T-helper 2 cell treated with Interferon-gamma antibody and Interleukin-4, amounts not matched to agents 5 μg/mL and 100 μg/mL, for 36 hours (primary cell): Measurements from ENCODE around the gene KRTAP3-1.

Experiments
- DNase-seq: peaks from one replicate; pipeline ENCODE4 v3.0.0; 2021; ENCODE audit warnings: low spot score
- H3K27ac Mint-ChIP-seq: one replicate; pipeline ENCODE4 v1.8.0; 2021; ENCODE audit warnings: mild to moderate bottlenecking, mixed read lengths
- H3K27me3 Mint-ChIP-seq: one replicate; pipeline ENCODE4 v1.8.0; 2021; ENCODE audit warnings: low read depth, mixed read lengths
- H3K36me3 Mint-ChIP-seq: one replicate; pipeline ENCODE4 v1.8.0; 2021; ENCODE audit warnings: low read depth, mixed read lengths
- H3K4me1 Mint-ChIP-seq: one replicate; pipeline ENCODE4 v1.8.0; 2021; ENCODE audit warnings: low read depth, mixed read lengths
- H3K4me3 Mint-ChIP-seq: one replicate; pipeline ENCODE4 v1.8.0; 2022; ENCODE audit warnings: mild to moderate bottlenecking, moderate library complexity, mixed read lengths
- H3K9me3 Mint-ChIP-seq: one replicate; pipeline ENCODE4 v1.8.0; 2021; ENCODE audit warnings: mixed read lengths

The KRTAP3-1 gene

GRCh38 chr17:40980596-40980995, 28.3 kb downstream of the KRTAP3-1 start:
- Mint-ChIP-seq H3K27ac (no peak overlapping the region), H3K4me3 (no peak overlapping the region), H3K9me3 (no peaks in the 10 kb centered on the region), H3K36me3 (no peaks in the 10 kb centered on the region), H3K27me3 (peaks cover 8% of the 10 kb centered on the region), H3K4me1 (no peaks in the 10 kb centered on the region)
- no peak for DNase-seq

DNA sequence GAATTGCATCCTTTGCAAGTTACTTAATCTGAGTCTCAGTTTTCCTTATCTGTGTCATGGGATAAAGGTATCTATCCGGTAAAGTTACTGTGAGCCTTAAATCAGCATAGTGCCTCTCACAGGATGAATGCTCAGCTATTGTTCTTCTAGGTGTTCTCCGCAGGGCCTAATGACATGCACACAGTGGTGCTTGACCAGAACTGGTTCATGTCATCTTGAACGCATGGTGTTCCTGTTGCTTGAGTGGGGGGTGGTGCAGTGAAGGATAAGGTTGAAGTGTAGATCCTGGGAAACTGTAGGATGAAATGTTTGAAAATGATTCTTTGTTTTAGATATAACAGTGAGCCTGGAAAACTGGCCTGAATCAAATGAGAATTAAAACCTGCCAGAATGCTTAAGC, 28.8 kb downstream of the KRTAP3-1 start:
- no peaks in the 10 kb centered on the region for H3K36me3 Mint-ChIP-seq
- no peak overlapping the region for H3K27ac Mint-ChIP-seq
- peaks cover 6% of the 10 kb centered on the region for H3K27me3 Mint-ChIP-seq
- no peak overlapping the region for H3K4me3 Mint-ChIP-seq
- H3K9me3 Mint-ChIP-seq: no peaks in the 10 kb centered on the region
- H3K4me1 Mint-ChIP-seq: no peaks in the 10 kb centered on the region
- no peak for DNase-seq

GRCh38 chr17:40978575-40979151, 30.3 kb downstream of the KRTAP3-1 start:
- no peak overlapping the region for H3K27ac Mint-ChIP-seq
- no peaks in the 10 kb centered on the region for H3K4me1 Mint-ChIP-seq
- no peak overlapping the region for H3K4me3 Mint-ChIP-seq
- peaks cover 3% of the 10 kb centered on the region for H3K27me3 Mint-ChIP-seq
- H3K9me3 Mint-ChIP-seq: no peaks in the 10 kb centered on the region
- no peaks in the 10 kb centered on the region for H3K36me3 Mint-ChIP-seq
- DNase-seq: no peak

GRCh38 chr17:40975516-40975915, 33.4 kb downstream of the KRTAP3-1 start:
- Mint-ChIP-seq H3K36me3 (no peaks in the 10 kb centered on the region), H3K27ac (no peak overlapping the region), H3K4me3 (no peak overlapping the region), H3K4me1 (no peaks in the 10 kb centered on the region), H3K9me3 (no peaks in the 10 kb centered on the region), H3K27me3 (peaks cover 10% of the 10 kb centered on the region)
- no peak for DNase-seq

- Mint-ChIP-seq H3K27ac (no peak overlapping the region), H3K36me3 (no peaks in the 10 kb centered on the region), H3K4me1 (no peaks in the 10 kb centered on the region), H3K9me3 (no peaks in the 10 kb centered on the region), H3K4me3 (no peak overlapping the region), H3K27me3 (peaks cover 10% of the 10 kb centered on the region)
- DNase-seq: no peak
Measured at GRCh38 chr17:40974366-40974765, 34.6 kb downstream of the KRTAP3-1 start.

GRCh38 chr17:40967582-40967981, 41.3 kb downstream of the KRTAP3-1 start:
- Mint-ChIP-seq H3K27ac (no peak overlapping the region), H3K9me3 (no peaks in the 10 kb centered on the region), H3K4me3 (no peak overlapping the region), H3K36me3 (no peaks in the 10 kb centered on the region), H3K4me1 (no peaks in the 10 kb centered on the region), H3K27me3 (peaks cover 7% of the 10 kb centered on the region)
- DNase-seq: no peak

DNA sequence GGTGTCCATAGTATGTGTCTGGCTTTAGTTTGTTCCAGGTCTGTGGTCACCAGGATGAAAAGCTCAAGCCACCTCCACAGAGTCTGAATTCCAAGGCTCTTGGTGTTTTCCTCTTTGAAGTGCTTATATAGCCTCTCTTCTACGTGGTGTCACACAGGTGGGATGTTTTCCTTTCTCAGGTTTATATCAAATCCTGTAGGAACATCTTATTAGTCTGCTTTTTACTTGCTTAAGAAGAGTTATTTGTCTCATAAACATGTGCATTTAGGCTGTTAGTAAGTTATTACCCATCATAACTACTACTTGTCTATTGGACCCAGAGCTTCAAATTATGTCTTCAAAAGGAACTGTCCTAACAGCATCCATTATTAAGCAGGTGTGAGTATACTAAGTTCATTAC, 42.1 kb downstream of the KRTAP3-1 start, which contains the start of gene KRT39:
Gene KRT39 (minus strand): TSS at position 101 of the 400 bp plus-strand sequence. CDS start 92 bp downstream, at position 9.
- H3K36me3 Mint-ChIP-seq: no peaks in the 10 kb centered on the region
- no peak for DNase-seq
- H3K27me3 Mint-ChIP-seq: peaks cover 3% of the 10 kb centered on the region
- no peaks in the 10 kb centered on the region for H3K9me3 Mint-ChIP-seq
- H3K27ac Mint-ChIP-seq: no peak within 1 kb of the TSS
- no peak within 1 kb of the TSS for H3K4me3 Mint-ChIP-seq
- no peaks in the 10 kb centered on the region for H3K4me1 Mint-ChIP-seq

DNA sequence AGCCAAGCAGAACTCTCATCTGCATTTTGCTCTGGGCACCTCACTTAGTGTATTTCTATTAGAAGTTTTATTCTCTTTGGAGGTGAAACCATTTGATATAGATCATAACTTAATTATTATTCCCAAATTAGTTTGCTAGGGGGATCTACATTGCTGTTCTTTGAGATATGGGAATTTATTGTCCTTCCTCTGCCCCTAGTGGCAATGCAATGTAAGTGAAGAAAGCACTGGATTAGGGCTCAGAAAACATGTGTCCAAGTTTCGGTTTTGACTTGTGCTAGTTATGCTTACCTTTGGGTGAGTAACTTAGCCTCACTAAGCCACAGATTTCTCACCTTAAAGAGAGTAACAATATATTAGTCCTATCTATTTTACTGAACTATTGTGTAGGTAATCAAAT, 45.1 kb downstream of the KRTAP3-1 start:
- Mint-ChIP-seq H3K27ac (no peak overlapping the region), H3K27me3 (peaks cover 2% of the 10 kb centered on the region), H3K36me3 (no peaks in the 10 kb centered on the region), H3K4me1 (peaks cover 5% of the 10 kb centered on the region), H3K4me3 (no peak overlapping the region), H3K9me3 (no peaks in the 10 kb centered on the region)
- DNase-seq: no peak

DNA sequence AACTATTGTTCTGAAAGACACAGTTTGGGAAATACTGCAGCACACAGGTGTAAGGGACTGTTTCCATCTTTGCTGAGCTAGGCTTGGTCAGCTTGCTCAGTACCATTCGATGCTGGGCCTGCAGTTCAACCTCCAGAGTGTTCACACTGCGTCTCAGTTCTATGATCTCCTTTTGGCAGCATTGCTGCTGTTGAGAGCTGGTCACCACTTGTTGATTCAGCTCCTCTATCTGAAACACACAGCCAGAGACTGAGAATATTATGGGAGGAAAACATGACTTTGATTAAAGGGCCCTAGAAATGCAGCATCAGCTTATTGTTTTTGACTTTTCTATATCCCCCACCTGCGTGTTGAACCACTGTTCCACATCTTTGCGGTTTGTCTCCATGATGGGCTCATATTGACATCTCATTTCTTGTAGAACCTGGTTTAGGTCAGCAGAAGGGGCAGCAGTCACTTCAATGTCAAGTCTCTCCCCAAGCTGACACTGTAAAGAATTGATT, 46.8 kb downstream of the KRTAP3-1 start:
- Mint-ChIP-seq H3K9me3 (no peaks in the 10 kb centered on the region), H3K27ac (no peak overlapping the region), H3K36me3 (no peaks in the 10 kb centered on the region), H3K27me3 (no peaks in the 10 kb centered on the region), H3K4me1 (peaks cover 5% of the 10 kb centered on the region), H3K4me3 (no peak overlapping the region)
- DNase-seq: no peak

DNA sequence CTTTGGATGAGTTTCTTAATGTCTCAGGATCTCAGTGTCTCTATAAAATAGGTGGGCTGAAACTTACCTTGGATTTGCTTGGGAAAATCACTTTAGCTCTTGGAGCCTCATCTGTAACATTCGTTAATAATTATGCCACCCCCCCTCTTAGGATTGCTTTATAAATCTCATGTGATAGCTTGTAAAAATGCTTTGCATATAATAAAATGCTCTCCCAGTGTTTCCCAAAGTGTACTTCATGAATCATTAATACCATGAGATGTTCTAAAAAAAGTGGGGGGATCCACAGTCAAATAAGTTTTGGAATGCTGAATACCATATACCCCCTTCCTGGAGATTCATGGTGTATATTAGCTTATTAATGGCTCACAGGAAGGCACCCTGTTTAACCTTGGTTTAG, 47.3 kb downstream of the KRTAP3-1 start:
- H3K4me3 Mint-ChIP-seq: no peak overlapping the region
- H3K36me3 Mint-ChIP-seq: no peaks in the 10 kb centered on the region
- DNase-seq: no peak
- H3K27ac Mint-ChIP-seq: no peak overlapping the region
- H3K9me3 Mint-ChIP-seq: no peaks in the 10 kb centered on the region
- H3K4me1 Mint-ChIP-seq: peaks cover 5% of the 10 kb centered on the region
- no peaks in the 10 kb centered on the region for H3K27me3 Mint-ChIP-seq

GRCh38 chr17:40960144-40960543, 48.8 kb downstream of the KRTAP3-1 start:
- no peak for DNase-seq
- Mint-ChIP-seq H3K27ac (no peak overlapping the region), H3K4me3 (no peak overlapping the region), H3K4me1 (peaks cover 5% of the 10 kb centered on the region), H3K36me3 (no peaks in the 10 kb centered on the region), H3K27me3 (no peaks in the 10 kb centered on the region), H3K9me3 (no peaks in the 10 kb centered on the region)
